Panc1 (cell line): Measurements from ENCODE around the gene DUSP10.

ENCODE experiments used
- POLR2AphosphoS5 ChIP-seq: IDR thresholded peaks from 2 replicates; pipeline ENCODE4 v1.6.1; 2012; ENCODE audit warnings: mild to moderate bottlenecking, low read depth, low read length, moderate library complexity
- REST ChIP-seq, 2 experiments: IDR thresholded peaks; 2 replicates each; pipeline ENCODE4 v1.6.1; 2011 to 2012; ENCODE audit warnings: low read depth in 2 of 2, control low read depth in 1 of 2, low read length in 1 of 2, mild to moderate bottlenecking in 1 of 2, moderate library complexity in 1 of 2; ENCODE audit not compliant: insufficient read depth in 1 of 2
- SIN3A ChIP-seq: IDR thresholded peaks from 2 replicates; pipeline ENCODE4 v1.6.1; 2012; ENCODE audit warnings: low read depth, mild to moderate bottlenecking, low read length, moderate library complexity, borderline replicate concordance; ENCODE audit not compliant: insufficient read depth
- TCF7L2 ChIP-seq: IDR thresholded peaks from 2 replicates; pipeline ENCODE4 v1.6.1; 2011; ENCODE audit warnings: mild to moderate bottlenecking, low read depth, low read length, inconsistent platforms
- TF ChIP-seq, protein P1 (sequence below): fragments of 450-650 bp; IDR thresholded peaks from 2 replicates; pipeline ENCODE4 v1.5.1; 2017; ENCODE audit warnings: mild to moderate bottlenecking

- TF ChIP-seq, protein P1, sequence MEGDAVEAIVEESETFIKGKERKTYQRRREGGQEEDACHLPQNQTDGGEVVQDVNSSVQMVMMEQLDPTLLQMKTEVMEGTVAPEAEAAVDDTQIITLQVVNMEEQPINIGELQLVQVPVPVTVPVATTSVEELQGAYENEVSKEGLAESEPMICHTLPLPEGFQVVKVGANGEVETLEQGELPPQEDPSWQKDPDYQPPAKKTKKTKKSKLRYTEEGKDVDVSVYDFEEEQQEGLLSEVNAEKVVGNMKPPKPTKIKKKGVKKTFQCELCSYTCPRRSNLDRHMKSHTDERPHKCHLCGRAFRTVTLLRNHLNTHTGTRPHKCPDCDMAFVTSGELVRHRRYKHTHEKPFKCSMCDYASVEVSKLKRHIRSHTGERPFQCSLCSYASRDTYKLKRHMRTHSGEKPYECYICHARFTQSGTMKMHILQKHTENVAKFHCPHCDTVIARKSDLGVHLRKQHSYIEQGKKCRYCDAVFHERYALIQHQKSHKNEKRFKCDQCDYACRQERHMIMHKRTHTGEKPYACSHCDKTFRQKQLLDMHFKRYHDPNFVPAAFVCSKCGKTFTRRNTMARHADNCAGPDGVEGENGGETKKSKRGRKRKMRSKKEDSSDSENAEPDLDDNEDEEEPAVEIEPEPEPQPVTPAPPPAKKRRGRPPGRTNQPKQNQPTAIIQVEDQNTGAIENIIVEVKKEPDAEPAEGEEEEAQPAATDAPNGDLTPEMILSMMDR, result no peak
- TF ChIP-seq POLR2AphosphoS5 (no peak), TCF7L2 (no peak), SIN3A (no peak), REST (IDR thresholded peaks at IDR 0.05; ENCODE audit: insufficient read depth in 1 of 2, low read depth in 2 of 2, low read length in 1 of 2) (no peak)
Observed at GRCh38 chr1:221781102-221781755, 39.3 kb upstream of the DUSP10 start.
